Retina (tissue), 1 donor: Measurements from ENCODE around the gene IDUA.
A peak's percentile ranks its signal among the peaks of the same experiment; 100 is the strongest.

Experiments used
- DNase-seq: peaks from one replicate; pipeline ENCODE4 v3.0.0-alpha.2; 2016

IDUA gene

DNA sequence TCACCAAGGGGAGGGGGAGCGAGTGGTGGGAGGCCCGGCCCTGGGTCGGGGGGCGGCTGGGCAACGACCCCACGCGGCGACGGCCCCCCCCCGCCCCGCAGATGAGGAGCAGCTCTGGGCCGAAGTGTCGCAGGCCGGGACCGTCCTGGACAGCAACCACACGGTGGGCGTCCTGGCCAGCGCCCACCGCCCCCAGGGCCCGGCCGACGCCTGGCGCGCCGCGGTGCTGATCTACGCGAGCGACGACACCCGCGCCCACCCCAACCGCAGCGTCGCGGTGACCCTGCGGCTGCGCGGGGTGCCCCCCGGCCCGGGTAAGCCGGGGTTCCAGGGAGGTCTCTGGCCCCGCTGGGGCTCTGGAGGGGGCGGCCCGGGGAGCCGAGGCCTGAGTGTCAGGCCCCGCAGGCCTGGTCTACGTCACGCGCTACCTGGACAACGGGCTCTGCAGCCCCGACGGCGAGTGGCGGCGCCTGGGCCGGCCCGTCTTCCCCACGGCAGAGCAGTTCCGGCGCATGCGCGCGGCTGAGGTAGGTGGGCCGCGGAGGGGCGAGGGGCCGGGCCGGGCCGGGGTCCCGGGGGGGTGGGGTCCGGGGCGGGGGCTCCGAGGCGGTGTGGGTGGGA is 15.9 kb downstream of the IDUA start:
- DNase-seq = no peak

DNA sequence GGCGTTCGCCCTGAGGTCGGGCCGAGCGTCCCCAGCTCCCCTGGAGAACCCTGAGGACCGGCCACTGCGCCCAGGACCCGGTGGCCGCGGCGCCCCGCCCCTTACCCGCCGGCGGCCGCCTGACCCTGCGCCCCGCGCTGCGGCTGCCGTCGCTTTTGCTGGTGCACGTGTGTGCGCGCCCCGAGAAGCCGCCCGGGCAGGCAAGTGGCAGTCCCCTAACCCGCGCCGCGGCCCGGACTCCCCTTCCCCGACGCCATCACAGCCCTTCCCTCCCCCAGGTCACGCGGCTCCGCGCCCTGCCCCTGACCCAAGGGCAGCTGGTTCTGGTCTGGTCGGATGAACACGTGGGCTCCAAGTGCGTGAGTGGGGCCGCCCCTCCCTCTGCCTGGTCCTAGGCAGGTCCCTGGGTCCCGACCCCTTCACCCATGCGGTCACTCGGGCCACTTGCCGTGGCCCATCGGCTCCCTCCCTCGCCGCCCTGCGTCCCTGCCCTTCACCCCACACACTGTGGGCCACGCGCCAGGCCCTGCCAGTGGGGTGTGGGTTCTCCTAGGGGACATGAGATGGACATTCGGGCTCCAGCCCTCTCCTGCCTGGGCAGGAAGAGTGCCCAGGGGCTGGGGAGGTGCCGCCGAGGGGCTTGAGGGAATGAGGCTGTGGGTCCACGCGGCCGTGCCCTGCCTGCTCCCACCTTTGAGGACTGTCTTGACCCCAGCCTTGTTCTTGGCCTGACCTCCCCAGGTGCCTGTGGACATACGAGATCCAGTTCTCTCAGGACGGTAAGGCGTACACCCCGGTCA is 16.6 kb downstream of the IDUA start:
- DNase-seq = no peak

DNA sequence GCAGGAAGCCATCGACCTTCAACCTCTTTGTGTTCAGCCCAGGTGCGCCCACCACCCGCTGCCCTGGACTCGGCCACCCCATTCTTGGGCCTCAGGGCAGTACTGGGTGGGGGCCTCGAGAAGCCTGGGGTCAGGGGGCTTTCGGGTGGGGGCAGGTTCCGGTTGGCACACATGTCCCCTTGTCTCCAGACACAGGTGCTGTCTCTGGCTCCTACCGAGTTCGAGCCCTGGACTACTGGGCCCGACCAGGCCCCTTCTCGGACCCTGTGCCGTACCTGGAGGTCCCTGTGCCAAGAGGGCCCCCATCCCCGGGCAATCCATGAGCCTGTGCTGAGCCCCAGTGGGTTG is 17.2 kb downstream of the IDUA start:
- DNase-seq = no peak

DNA sequence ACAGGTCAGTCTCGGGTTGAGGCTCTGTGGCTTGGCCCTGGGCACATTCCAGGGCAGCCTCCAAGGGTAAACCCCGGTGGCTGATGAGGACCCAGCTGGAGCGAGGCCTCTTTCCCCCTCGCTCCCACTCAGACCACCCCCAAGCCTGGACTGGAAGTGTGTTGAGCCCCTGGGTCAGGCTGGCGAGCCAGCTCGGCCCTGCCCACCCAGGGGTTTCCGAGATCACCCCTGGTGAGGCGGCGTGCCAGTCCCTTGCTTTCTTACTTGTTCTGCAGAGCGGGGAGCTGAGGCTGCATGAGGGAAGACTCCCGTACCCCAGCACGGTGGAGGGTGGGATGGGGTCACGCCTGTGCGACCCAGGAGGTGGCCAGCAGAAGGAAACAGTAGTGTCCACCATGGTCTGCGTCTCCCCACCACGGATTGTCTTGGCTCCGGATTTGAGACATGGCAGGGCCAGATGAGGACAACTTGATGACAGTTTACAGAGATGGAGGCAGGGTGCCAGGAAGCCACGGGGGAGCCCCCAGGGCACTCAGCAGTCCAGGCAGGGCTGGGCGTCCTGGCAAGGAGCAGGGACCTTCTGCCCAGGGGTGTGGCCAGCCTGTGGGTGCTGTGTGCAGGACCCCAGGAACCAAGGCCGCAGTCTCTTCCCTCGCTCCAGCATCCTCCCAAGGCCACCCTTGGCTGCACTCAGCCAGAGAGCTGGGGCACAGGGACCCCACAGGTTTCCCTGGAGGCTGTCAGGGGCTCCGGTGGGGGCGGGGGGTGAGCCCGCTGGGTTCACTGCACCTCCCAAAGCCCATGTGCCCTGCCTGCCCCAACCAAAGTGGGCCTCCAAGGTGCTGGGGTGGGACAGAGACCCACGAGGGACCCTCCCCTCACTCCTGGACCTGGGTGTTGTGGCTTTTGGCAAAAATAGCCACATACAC is 18.0 kb downstream of the IDUA start:
- no peak for DNase-seq

DNA sequence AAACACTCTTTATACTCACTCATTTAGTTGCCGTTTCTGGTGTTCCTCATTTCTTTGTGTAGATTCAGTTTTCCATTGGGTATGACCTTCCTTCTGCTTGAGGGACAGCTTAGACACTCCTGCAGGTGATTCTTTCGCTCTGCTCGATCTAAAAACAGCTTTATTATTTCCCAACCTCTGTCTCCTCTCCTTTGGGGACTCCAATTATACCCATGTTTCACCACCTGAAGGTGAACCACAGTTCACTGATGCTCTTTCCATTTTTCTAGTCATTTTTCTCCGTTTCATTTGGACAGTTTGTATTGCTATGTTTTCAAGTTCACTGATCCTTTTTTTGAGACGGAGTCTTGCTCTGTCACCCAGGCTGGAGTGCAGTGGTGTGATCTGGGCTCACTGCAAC is 20.0 kb downstream of the IDUA start:
- no peak for DNase-seq

DNA sequence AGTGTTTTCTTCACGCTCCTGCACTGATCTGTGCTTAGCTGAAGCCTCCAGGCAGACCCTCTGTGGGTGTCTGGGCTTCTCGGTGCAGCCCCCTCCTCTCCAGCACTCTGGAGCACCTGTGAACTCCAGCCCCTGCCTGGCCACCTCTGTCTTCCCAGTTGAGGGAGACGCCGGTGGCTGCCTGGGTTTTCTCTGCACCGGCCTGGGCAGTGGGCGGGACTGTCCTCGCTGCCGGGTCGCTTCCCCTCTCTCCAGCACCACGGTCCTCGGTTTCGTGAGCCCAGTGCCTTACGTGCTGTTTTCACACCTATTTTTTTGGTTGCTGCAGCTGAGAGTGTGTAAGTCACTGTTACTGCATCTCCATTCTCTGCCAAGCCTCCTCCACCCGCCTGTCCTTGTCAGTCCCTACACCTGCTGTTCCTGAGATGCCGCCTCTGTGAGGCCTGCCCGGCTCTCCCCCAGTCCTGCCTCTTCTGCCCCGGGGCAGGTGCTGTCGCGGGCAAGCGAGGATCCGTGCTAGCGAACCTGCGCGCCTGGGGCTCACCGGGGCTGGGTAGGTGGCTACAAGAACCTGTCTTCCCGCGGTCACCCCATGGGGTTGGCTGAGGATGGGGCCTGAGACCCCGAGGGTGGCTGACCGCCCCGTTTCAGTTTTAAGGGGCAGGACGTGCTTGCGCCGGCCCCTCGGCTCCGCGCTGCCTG is 22.1 kb downstream of the IDUA start:
- no peak for DNase-seq

DNA sequence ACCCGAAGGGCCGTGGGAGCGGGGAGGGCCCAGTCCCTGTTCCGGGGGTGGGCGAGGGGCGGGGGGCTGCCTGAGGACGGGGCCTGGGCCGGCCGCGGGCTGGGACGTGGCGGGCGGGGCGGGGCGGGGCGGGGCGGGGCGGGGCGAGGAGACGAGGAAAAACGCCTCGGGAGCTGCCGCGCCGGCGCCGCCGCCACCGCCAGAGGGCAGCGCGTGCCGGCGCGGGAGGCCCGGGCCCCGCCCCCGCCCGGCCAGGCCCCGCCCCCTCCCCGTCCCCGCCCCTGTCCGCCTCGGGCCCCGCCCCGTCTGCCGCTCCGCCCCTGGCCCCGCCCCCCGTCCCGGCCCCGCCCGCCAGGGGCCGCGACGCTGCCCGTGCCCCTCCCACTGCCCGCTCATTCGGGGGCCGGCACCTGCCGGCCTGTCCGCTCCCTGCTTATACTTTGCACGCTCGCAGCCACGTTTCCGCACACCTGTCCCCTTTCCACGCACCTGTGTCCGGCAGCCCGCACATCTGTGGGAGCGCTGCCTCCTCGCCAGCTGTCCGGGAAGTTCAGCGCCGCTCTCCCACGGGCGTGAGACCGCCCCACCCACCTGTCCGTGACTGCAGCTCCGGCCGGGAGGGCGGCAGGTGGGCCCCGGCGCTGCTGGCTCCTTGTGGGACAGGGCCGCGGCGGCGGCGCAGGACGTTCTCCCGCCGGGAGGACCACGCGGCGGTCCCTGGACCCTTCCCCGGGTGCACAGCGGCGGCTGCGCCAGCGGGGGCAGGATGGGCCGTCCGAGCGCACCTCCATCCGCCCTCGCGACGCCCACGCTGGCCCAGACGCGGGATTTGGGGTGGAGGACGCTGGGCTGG is 22.9 kb downstream of the IDUA start:
- peak; percentile 78 for DNase-seq

DNA sequence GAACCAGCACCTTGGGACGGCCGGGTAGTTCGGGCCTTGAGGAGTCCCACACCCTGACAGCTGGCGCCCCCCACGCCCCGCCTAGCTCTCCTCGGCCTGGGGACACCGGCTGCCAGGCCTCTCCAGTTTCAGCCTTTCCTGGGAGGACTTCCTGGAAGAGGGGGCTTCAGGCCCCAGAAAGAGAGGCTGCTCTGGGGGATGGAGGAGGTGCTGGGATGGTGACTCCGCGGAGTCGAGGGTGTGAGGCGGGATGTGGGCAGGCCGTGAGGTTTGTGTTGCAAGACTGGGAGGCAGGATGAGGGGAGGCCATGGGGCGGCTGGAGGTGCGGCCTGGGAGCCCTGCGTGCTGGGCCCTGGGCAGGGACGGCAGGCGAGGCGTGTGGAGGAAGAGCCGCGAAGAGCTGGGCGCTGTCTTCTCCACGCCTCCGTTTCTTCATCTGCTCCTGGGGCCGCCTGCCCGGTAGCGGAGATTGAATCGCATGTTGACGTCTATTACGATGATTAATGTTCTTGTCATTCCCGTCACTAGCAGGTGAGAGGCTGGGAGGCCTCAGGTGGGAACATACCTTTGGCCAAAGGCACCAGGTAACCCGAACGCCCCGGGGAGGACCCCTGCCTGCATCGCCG is 23.7 kb downstream of the IDUA start:
- peak; percentile 67 for DNase-seq

DNA sequence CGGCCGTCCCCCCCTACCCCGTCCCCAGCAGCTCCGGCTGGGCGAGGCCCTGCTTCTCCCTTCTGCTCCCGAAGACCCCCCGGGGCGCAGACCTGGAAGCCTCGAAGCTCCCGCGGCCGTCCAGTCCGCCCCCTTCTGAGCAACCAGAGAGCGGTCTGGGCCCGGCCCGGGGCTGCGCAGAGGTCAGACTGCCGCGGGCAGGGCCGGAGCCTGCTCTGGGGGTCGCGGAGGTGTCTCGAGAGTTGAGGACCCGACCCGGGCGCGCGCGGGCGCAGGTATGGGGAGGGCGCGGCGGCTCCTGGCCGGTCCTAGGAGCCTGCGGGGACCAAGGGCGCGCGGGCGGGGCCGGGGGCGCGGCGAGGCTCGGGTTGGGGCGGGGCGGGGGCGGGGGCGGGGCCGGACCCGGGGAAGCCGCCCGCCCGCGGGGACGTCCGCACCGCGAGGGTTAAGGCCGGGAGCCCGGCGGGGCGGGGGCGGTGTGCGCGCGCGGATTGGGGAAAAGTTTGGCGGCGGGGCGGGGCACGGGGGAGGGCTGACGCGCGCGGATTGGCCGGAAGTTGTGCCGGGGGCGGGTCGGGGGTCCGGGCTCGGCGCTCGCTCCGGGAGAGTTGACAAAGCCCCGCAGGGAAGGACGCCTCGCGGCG is 24.3 kb downstream of the IDUA start, which contains the start of gene FGFRL1:
Gene FGFRL1, plus strand, starts transcription at position 605 of the 644 bp plus-strand sequence. CDS start 860 bp downstream, outside the sequence.
- peak; percentile 67 for DNase-seq

DNA sequence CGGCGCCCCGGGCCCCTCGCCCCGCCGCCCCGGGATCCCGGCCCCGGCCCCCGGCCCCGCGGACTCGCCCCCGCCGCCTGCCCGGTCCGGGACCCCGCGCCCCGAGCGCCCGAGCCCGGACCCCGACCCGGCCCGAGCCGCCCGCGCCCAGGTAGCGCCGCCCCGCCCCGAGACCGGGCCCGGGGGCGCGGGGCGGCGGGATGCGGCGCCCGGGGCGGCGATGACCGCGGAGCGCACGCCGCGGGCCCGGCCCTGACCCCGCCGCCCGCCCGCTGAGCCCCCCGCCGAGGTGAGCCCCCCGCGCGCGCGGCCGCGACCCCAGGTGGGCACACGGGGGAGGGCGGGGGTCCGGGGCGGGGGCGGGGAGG is 24.8 kb downstream of the IDUA start:
- no peak for DNase-seq

DNA sequence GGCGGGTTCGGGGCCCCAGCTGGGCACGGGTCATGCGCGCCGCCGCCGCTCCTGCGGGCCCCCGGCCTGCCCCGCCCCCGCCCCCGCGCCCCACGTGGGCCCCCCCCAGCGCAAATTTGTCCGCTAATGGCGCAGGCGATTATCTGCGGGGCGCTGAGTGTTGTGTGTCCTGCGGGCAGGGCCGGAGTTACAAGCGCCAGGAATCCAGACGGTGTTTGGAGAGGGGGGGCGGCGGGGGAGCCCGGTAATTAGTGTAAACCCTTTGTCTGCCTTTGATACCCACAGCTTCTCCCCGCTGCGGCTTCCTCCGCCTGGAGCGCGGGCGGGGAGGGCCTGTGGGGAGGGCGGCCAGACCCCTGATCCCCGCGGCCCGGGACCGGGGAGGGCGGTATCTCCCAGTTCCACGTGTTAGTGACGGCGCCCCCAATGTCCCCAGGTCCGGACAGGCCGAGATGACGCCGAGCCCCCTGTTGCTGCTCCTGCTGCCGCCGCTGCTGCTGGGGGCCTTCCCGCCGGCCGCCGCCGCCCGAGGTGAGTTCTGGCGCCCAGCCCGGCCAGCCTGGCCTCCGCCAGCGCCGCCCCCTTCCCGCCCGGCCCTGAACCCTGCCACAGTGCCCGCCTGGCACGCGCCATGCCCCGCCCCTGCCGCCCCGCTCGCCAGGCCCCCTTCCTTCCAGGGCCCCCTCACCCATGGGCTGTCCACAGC is 25.3 kb downstream of the IDUA start:
- peak; percentile 68 for DNase-seq

DNA sequence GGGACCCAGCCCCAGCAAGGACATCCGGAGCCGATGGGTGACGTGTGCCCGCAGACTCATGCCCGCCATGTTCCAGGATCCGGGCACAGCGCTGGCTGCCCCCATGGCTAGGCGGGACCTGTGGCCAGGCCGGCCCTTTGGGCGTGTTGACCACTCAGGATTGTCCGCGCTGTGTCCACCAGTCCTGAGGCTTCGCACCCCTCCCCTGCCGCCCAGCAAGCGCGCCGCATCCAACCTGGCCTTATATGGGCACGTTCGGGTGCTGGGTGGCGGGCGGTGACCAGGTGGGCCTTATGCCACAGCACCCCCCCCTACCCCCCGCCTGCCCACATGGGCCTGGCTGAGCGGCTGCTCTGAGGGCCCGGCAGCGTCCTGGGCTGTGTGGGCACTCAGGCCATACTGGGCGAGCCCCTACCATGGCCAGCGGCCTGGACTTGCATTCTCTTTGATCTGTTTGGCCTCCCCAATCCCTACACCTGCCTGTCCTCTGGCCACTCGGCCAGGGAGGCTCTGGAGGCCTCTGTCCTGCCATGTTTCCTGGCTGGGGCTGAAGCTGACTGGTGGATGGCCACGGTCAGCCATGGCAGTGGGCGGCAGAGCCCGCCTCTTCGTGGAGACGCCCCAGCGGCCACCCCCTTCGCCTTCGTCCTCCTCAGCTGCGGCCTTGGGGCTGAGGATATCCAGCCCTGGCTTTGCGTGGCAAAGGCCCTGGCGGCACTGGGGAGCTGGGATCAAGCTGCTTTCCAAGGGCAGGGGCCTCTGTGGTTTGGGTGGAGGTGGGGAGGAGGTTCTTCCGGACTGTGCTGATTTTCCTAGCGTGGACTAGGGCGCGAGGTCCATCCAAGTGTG is 26.6 kb downstream of the IDUA start:
- DNase-seq = no peak

DNA sequence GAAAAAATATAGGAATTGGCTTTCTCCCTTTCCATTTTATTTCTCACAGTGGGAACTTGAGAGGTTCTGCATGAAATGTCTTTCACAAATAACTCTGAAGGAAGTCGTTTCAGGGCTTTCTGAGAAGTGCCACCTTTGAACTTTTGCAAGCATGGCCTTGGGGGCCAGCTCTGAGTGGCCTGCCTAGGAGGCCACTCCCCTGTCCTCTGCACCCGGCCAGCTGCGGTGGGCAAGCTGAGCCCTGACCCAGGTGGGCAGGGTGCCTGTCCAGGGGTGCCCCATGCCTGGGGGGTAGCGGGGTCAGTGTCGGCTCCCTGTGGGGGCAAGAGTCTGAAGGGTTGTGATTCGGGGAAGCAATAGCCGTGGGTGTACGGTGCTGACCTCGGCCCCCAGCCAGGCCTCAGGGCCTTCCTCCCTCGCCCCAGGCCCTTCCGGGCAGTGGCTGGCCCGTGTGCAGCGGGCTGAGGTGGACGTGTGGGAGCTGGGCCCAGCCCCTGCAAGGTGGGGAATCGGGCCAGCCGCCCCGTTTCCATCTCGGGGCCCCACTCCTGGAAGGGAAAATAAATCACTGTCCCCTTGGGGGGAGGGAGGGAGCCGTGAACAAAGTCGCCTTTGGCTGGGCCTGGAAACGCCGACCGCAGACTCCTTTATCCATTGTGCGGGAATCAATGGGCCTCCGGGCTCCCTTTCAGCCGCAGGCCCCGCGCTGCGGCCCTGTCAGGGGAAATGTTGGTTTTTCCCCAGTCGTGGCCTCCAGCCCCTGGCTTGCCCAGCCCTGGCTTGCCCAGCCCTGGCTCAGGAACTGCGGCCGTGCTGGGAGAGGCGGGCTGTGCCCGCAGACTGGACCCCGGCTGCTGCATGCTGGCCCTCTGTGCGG is 27.7 kb downstream of the IDUA start:
- DNase-seq = peak; percentile 68

DNA sequence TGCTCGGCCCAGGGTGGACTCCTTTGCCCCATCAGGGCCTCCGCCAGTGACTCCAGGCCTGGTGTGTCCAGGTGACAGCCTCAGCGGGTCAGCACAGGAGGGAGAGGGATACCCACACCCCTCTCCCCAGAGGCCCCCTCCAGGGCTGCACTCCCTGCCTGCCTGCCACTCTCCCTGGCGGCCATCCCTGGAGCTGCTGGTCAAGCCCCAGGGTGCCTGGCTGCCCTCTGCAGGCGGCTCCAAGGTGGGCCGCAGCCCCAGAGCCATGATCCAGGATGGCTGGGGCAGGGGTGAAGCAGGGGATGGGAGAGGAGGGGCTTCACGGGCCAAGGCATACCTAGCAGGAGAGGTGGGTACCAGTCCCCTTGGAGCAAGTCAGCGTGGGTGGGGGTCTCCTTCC is 28.3 kb downstream of the IDUA start:
- no peak for DNase-seq

DNA sequence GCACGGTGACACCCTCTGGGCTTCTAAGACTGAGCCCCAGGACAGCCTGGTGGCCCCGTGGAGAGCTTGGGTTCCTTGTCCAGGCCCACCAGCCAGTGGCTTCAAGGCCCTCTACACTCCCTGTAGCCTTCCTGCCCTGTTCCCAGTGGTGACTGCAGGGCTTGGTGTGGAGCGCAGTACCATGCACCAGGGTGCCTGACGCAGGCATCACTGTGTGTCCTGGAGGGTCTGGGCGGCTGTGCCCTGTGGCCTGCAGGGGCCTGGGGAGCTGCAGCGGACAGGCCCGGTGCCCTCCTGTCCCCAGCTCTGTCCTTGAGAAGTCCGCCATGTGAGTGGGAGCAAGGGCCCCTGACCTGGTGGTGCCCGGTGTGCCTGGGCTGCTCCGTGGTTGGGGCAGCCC is 28.9 kb downstream of the IDUA start:
- no peak for DNase-seq

DNA sequence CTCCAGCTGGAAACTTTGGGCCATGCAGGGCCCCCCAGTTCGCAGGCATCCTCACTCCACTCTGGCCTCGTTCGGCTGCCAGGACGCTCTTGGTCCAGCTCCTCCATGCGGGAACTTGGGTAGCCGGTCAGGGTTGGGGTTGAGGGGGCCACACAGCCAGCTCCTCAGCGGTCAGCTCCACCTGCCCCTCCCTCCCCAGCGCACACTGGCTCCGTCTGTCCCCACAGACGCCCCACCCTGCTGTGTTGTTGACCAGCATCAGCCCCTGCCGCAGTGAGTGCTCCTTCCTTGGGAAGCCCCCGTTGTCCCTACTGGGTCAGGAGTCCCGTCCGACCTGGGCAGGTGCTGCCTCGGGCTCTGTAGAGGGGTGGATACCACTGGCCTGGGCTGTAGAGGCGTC is 30.4 kb downstream of the IDUA start:
- DNase-seq = no peak

DNA sequence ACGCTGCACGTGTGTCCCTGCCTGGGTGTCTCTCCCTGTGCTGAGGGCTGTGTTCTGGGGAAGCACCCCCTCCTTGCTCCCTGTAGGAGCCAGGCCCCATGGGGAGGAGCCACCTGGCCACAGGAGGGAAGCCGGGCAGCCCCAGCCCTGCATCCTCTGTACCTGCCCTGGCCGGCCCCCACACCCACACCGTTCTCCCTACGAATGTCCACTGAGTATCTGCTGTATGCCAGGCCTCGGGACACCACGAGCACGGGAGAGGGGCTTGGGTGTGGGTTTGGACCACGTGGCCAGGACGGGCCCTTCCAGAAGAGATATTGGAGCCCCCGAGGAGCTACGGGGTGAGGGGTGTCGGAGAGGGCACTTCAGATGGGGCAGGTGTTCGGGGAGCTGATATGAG is 30.9 kb downstream of the IDUA start:
- no peak for DNase-seq
